Caco-2 (cell line): ENCODE measurements around the gene RBM4B. TPM values are rescaled to one million over a fixed set of nuclear protein-coding genes. Genes with fewer than 3 reads are reported as not detected.

Experiments
- BruUV-seq: library from RNA; stranded (reverse); fragments of 400-500 nt; replicated peaks from 2 replicates; lab custom pipeline; 2021; lab: Mats Ljungman, UMichigan
- CTCF ChIA-PET: fragments of 300-600 bp; sonication (Branson Sonifier 250); formaldehyde crosslinking; loops from one replicate; lab custom pipeline; 2022; ENCODE audit warnings: antibody characterized with exemption; lab: Charles Lee
- POLR2A ChIA-PET: fragments of 300-600 bp; sonication (Branson Sonifier 250); formaldehyde crosslinking; loops from one replicate; lab custom pipeline; 2022; ENCODE audit warnings: antibody characterized with exemption; lab: Charles Lee
- DNase-seq, 2 experiments: peaks; one replicate each; pipeline versions ENCODE4 v3.0.0 to v3.0.0-alpha.2; 2020 to 2022
- H3K27me3 ChIP-seq: replicated peaks from 2 replicates; pipeline ENCODE4 v1.6.0; 2011; ENCODE audit warnings: low read length; ENCODE audit not compliant: control insufficient read depth, insufficient read depth
- H3K36me3 ChIP-seq: 2 replicates; pipeline ENCODE4 v1.5.1; 2011; ENCODE audit warnings: low read length; ENCODE audit not compliant: control insufficient read depth, insufficient read depth
- H3K4me1 ChIP-seq: fragments of 250-450 bp; sonication (Bioruptor Pico); 2 replicates; pipeline ENCODE4 v1.5.1; 2020; ENCODE audit warnings: mild to moderate bottlenecking
- H3K4me3 ChIP-seq: 2 replicates; pipeline ENCODE4 v1.5.1; 2011; ENCODE audit warnings: low read depth, mild to moderate bottlenecking, control low read depth, low read length
- H3K9me3 ChIP-seq: fragments of 250-450 bp; sonication (Bioruptor Pico); 2 replicates; pipeline ENCODE4 v1.5.1; 2020; ENCODE audit warnings: mild to moderate bottlenecking, moderate library complexity
- H3K27ac Mint-ChIP-seq: one replicate; pipeline ENCODE4 v1.8.0; 2022; ENCODE audit warnings: mixed read lengths; ENCODE audit not compliant: unreplicated experiment
- H3K27me3 Mint-ChIP-seq: one replicate; pipeline ENCODE4 v1.8.0; 2022; ENCODE audit warnings: mixed read lengths; ENCODE audit not compliant: insufficient read depth, unreplicated experiment
- H3K36me3 Mint-ChIP-seq: one replicate; pipeline ENCODE4 v1.8.0; 2022; ENCODE audit warnings: mild to moderate bottlenecking, mixed read lengths; ENCODE audit not compliant: insufficient read depth, unreplicated experiment
- H3K4me1 Mint-ChIP-seq: one replicate; pipeline ENCODE4 v1.8.0; 2022; ENCODE audit warnings: low read depth, mixed read lengths; ENCODE audit not compliant: unreplicated experiment
- H3K4me3 Mint-ChIP-seq: one replicate; pipeline ENCODE4 v1.8.0; 2022; ENCODE audit warnings: mild to moderate bottlenecking, moderate library complexity, mixed read lengths; ENCODE audit not compliant: unreplicated experiment
- H3K9me3 Mint-ChIP-seq: one replicate; pipeline ENCODE4 v1.8.0; 2022; ENCODE audit warnings: mixed read lengths; ENCODE audit not compliant: unreplicated experiment
- CTCF ChIP-seq, 2 experiments: fragments of 200-600 bp in 1 of 2; IDR thresholded peaks; 1 replicate in 1 of 2; 2 replicates in 1 of 2; pipeline versions ENCODE4 v1.5.1 to v1.8.0; 2011 to 2022; ENCODE audit warnings: antibody characterized with exemption in 1 of 2, control low read depth in 1 of 2, inconsistent platforms in 1 of 2, low read depth in 1 of 2, low read length in 1 of 2, mild to moderate bottlenecking in 1 of 2, moderate library complexity in 1 of 2; ENCODE audit not compliant: insufficient read depth in 1 of 2, severe bottlenecking in 1 of 2, unreplicated experiment in 1 of 2
- intact Hi-C: fragments of 100-400 bp; cut with micrococcal nuclease; formaldehyde crosslinking; loops from one replicate; pipeline ENCODE4 v1.10.0; 2022; ENCODE audit not compliant: unreplicated experiment
- total RNA-seq: library from RNA; stranded (reverse); gene quantifications from 2 replicates; pipeline ENCODE4 v1.2.3, GENCODE V29; 2022

RBM4B gene
- total RNA-seq, 1 experiment from 2014 or later: 45.8 TPM

- Mint-ChIP-seq H3K4me3 (no peak overlapping the region), H3K36me3 (peaks cover 99% of the 10 kb centered on the region), H3K9me3 (no peaks in the 10 kb centered on the region), H3K27ac (peak overlapping the region; percentile 1), H3K4me1 (peaks cover 8% of the 10 kb centered on the region), H3K27me3 (no peaks in the 10 kb centered on the region)
- Histone ChIP-seq H3K4me1 (0 out of 2 replicates have a peak, but pooled peaks cover 4% of the 10 kb centered on the region), H3K27me3 (no peaks in the 10 kb centered on the region), H3K4me3 (no peak overlapping the region), H3K36me3 (peaks cover 4% of the 10 kb centered on the region; the same call in 1 of the 2 replicates), H3K9me3 (no peaks in the 10 kb centered on the region)
- CTCF ChIA-PET: no interaction called here
- intact Hi-C loops: no loop called here
- no peak for DNase-seq
- POLR2A ChIA-PET: no interaction called here
- no TSS peak for BruUV-seq
- no peak for TF ChIP-seq CTCF (IDR thresholded peaks at IDR 0.05; ENCODE audit: insufficient read depth in 1 of 2, low read depth in 1 of 2, low read length in 1 of 2, severe bottlenecking in 1 of 2, unreplicated experiment in 1 of 2)
Measured at GRCh38 chr11:66665369-66665768, 12.3 kb downstream of the RBM4B start.

GRCh38 chr11:66663741-66664296 lies 13.9 kb downstream of the RBM4B start:
- no TSS peak for BruUV-seq
- H3K4me1 Mint-ChIP-seq: peaks cover 19% of the 10 kb centered on the region
- POLR2A ChIA-PET: no interaction called here
- no peak overlapping the region for H3K27ac Mint-ChIP-seq
- Histone ChIP-seq H3K36me3 (peaks cover 2% of the 10 kb centered on the region), H3K27me3 (no peaks in the 10 kb centered on the region), H3K4me3 (no peak overlapping the region), H3K9me3 (no peaks in the 10 kb centered on the region), H3K4me1 (peaks cover 12% of the 10 kb centered on the region)
- peaks cover 97% of the 10 kb centered on the region for H3K36me3 Mint-ChIP-seq
- no peak for TF ChIP-seq CTCF (IDR thresholded peaks at IDR 0.05; ENCODE audit: insufficient read depth in 1 of 2, low read depth in 1 of 2, low read length in 1 of 2, severe bottlenecking in 1 of 2, unreplicated experiment in 1 of 2)
- no peak for DNase-seq
- H3K4me3 Mint-ChIP-seq: no peak overlapping the region
- no peaks in the 10 kb centered on the region for H3K27me3 Mint-ChIP-seq
- intact Hi-C loops: no loop called here
- CTCF ChIA-PET: interaction anchor here (0.7 kb wide), 1 partner anchor 70 kb away, joined by 7 read pairs; no protein-coding TSS in a partner anchor
- no peaks in the 10 kb centered on the region for H3K9me3 Mint-ChIP-seq

- H3K27ac Mint-ChIP-seq: peak overlapping the region; percentile 1
- Histone ChIP-seq H3K9me3 (no peaks in the 10 kb centered on the region), H3K36me3 (peaks cover 3% of the 10 kb centered on the region), H3K27me3 (no peaks in the 10 kb centered on the region), H3K4me1 (peaks cover 8% of the 10 kb centered on the region), H3K4me3 (no peak overlapping the region)
- no TSS peak for BruUV-seq
- no peaks in the 10 kb centered on the region for H3K9me3 Mint-ChIP-seq
- DNase-seq: no peak
- intact Hi-C loops: no loop called here
- H3K4me3 Mint-ChIP-seq: peak overlapping the region; percentile 1
- H3K4me1 Mint-ChIP-seq: peaks cover 12% of the 10 kb centered on the region
- H3K27me3 Mint-ChIP-seq: no peaks in the 10 kb centered on the region
- CTCF ChIA-PET: interaction anchor here (0.6 to 1.4 kb wide), 4 partner anchors 19 to 1087 kb away, joined by 3 to 6 read pairs (median 4); partner anchors contain the start of gene RBM4B
- H3K36me3 Mint-ChIP-seq: peaks cover 98% of the 10 kb centered on the region
- POLR2A ChIA-PET: interaction anchor here (0.6 to 1.8 kb wide), 12 partner anchors 8 to 396 kb away, joined by 3 to 24 read pairs (median 6); partner anchors contain the start of genes BBS1, DPP3, RBM14 and RBM4
- no peak for TF ChIP-seq CTCF (IDR thresholded peaks at IDR 0.05; ENCODE audit: insufficient read depth in 1 of 2, low read depth in 1 of 2, low read length in 1 of 2, severe bottlenecking in 1 of 2, unreplicated experiment in 1 of 2)
Measured at GRCh38 chr11:66659763-66660162, 17.9 kb downstream of the RBM4B start.
